ENCODE data around the gene VSTM2L.

VSTM2L gene

DNA sequence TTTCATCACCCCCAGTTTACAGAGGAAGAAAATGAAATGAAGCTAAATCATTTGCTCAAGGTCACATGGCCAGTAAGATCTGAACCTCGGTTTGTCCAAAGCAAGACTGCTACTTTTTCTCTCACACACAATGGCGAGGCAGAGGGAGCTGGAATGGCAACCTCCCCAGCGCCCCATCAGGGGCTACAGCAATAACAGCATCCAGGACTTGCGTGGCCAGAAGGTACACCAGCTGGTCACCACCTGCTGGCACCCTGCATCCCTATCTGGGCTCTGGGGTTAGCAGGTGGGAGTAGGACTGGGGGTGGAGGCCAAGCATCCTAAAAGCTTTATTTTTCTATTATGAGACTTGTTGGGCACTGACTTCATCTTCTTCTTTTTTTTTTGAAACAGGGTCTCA is 89.0 kb downstream of the VSTM2L start:
- no peak for TF ChIP-seq EZH2 (IDR thresholded peaks at IDR 0.05)
- no peak for TF ChIP-seq POLR2AphosphoS5 (IDR thresholded peaks at IDR 0.05; ENCODE audit: borderline replicate concordance, low read depth, low read length)
- TF ChIP-seq FOXP2 (optimal IDR thresholded peaks at IDR 0.05; ENCODE audit: control extremely low read depth, extremely low read length, insufficient read depth) = no peak
- Histone ChIP-seq H3K9me3 (ENCODE audit: low read depth, low read length) (no peaks in the 10 kb centered on the region), H3K36me3 (ENCODE audit: insufficient read depth, low read length) (peaks cover 62% of the 10 kb centered on the region), H3K27ac (no peak overlapping the region), H3K4me3 (no peak overlapping the region), H3K9ac (ENCODE audit: insufficient read length) (no peak overlapping the region)
- DNase-seq (ENCODE audit: low read depth, low spot score) = no peak

DNA sequence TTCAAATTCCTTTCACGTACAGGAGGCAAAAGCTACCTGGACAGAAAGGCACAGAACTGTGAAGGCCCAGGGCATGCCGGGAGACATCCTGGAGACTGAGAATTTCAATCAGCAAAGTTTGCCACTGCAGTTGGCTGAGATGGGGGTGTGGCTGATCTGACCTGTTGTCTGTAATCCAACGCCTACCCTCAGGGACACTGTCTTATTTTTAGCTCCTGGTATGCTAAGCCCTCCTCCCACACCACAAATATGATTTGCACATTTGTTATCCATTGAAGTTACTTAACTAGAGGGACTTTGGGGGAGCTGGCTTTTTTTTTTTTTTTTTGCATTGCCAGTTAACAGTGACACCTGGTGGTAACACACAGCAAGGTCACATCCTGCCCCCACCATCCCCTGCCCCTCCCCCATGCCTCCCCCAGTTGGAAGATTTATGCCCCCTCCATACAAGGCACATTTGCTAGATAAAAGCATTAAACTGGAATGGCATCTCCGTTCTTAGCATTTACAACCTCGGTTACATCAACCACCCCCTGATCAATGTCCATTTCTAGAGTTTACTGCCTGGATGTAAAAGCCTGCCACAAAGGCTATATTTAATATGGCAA is 90.0 kb downstream of the VSTM2L start:
- H3K4me3 ChIP-seq = no peak overlapping the region
- no peaks in the 10 kb centered on the region for H3K9me3 ChIP-seq (ENCODE audit: low read depth, low read length)
- TF ChIP-seq EZH2 (IDR thresholded peaks at IDR 0.05) = no peak
- DNase-seq (ENCODE audit: low read depth, low spot score) = peak; percentile 45
- H3K27ac ChIP-seq = peak overlapping the region; percentile 44
- H3K36me3 ChIP-seq (ENCODE audit: insufficient read depth, low read length) = peaks cover 69% of the 10 kb centered on the region
- no peak overlapping the region for H3K9ac ChIP-seq (ENCODE audit: insufficient read length)

DNA sequence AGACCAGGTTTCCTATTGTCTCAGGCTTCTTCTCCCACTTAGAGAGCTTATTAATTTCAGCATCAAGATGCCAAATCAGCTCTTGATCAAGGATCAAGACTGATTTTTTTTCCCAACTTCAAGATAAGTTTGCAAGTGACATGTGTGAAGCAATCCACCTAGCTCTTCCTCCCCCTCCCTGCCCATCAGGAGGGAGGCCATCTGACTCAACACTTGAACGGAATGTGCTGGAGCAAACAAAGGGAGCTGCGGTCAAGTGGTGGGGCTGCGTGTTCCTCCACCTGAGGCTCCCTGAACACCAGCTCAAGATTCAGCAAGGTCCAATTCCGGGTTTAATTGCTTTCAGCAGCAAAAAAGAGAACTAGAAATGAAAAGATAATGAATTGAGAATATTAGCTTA is 91.6 kb downstream of the VSTM2L start:
- TF ChIP-seq EZH2 (IDR thresholded peaks at IDR 0.05) (no peak), POLR2AphosphoS5 (IDR thresholded peaks at IDR 0.05; ENCODE audit: borderline replicate concordance, low read depth, low read length) (no peak), FOXP2 (optimal IDR thresholded peaks at IDR 0.05; ENCODE audit: control extremely low read depth, extremely low read length, insufficient read depth) (no peak)
- Histone ChIP-seq H3K36me3 (ENCODE audit: insufficient read depth, low read length) (peaks cover 70% of the 10 kb centered on the region), H3K27ac (no peak overlapping the region), H3K9ac (ENCODE audit: insufficient read length) (no peak overlapping the region), H3K4me3 (no peak overlapping the region), H3K9me3 (ENCODE audit: low read depth, low read length) (no peaks in the 10 kb centered on the region)
- no peak for DNase-seq (ENCODE audit: low read depth, low spot score)

Data from SK-N-MC (cell line).